Measurements from ENCODE around the gene KSR2. TPM values are rescaled to one million over a fixed set of nuclear protein-coding genes. Genes with fewer than 3 reads are reported as not detected.

Gene KSR2
- total and polyA plus RNA-seq, 10 of the 15 experiments (the other 5 are each of a cell fraction or from before 2014, with no cell fraction given): under 0.01 to 1.5 (median 0.01) TPM; not detected in 3

DNA sequence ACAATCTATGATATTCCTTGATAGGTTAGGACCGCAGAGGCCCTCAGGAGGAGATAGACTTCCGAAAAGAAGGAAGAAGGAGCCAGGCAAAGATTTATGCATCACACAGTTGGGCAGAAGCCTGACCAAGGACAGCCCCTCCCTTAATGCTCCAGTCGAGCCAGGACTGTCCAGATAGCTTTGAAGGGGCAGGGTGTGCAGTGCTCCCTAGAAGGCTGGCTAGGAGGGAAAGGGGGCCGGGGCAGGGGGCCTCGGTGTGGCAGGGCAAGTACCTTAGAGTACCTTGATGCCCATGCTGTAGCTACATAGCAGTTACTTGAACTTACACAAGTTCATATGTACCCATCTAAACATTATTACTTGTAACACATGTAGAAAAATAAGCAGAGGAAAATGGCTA, 512.7 kb downstream of the KSR2 start:
- no peaks in the 10 kb centered on the region for H4K20me1 ChIP-seq (ENCODE audit: control insufficient read depth, insufficient read depth)
- SMC1A ChIA-PET (ENCODE audit: uncharacterized antibody, unreplicated experiment): no interaction called here
- no peak overlapping the region for H3K27ac ChIP-seq (ENCODE audit: control insufficient read depth, insufficient read depth)
- no peaks in the 10 kb centered on the region for H3K4me1 ChIP-seq (ENCODE audit: control insufficient read depth, insufficient read depth, low read length)
- in situ Hi-C loops (cut with MboI) (no loop called here), intact Hi-C loops (cut with micrococcal nuclease; ENCODE audit: unreplicated experiment) (no loop called here)
- ATAC-seq (no peak), DNase-seq (ENCODE audit: low read depth, low spot score) (no peak), FAIRE-seq (no peak)
- RAD21 ChIA-PET (ENCODE audit: unreplicated experiment): no interaction called here
- no TSS peak for BruUV-seq (replicated peaks)
- WGBS (ENCODE audit: insufficient coverage, insufficient replicate concordance, low lambda C conversion rate, missing lambda C conversion rate): 7% methylated on average over 5 of the region's 5 CpGs
- CTCF ChIA-PET: no interaction called here
- TF ChIP-seq MAX (IDR thresholded peaks at IDR 0.05; ENCODE audit: low read depth, low read length) (no peak), BRCA1 (IDR thresholded peaks at IDR 0.05; ENCODE audit: low read depth, low read length) (no peak), STAT1 (conservative IDR thresholded peaks at IDR 0.05) (no peak), BCL3 (IDR thresholded peaks at IDR 0.05; ENCODE audit: borderline replicate concordance, insufficient read depth, low read depth, low read length, poor library complexity, severe bottlenecking) (no peak), IKZF1 (conservative IDR thresholded peaks at IDR 0.05) (no peak), RFX5 (IDR thresholded peaks at IDR 0.05; ENCODE audit: low read depth, low read length) (no peak), MXI1 (IDR thresholded peaks at IDR 0.05; ENCODE audit: low read depth, low read length) (no peak), STAT3 (IDR thresholded peaks at IDR 0.05; ENCODE audit: low read depth, low read length) (no peak), BCL11A (IDR thresholded peaks at IDR 0.05; ENCODE audit: low read depth, low read length) (no peak), NBN (IDR thresholded peaks at IDR 0.05) (no peak), CBX3 (IDR thresholded peaks at IDR 0.05; ENCODE audit: borderline replicate concordance, low read depth) (no peak), SREBF2 (IDR thresholded peaks at IDR 0.05; ENCODE audit: low read length) (no peak), EP300 (IDR thresholded peaks at IDR 0.05; ENCODE audit: borderline replicate concordance in 1 of 2, control insufficient read depth in 1 of 2, low read depth in 2 of 2, low read length in 2 of 2) (no peak), BACH1 (IDR thresholded peaks at IDR 0.05; ENCODE audit: borderline replicate concordance) (no peak), NFYA (IDR thresholded peaks at IDR 0.05; ENCODE audit: borderline replicate concordance, low read depth, low read length) (no peak), MTA3 (IDR thresholded peaks at IDR 0.05; ENCODE audit: borderline replicate concordance, low read length) (no peak)
- TF ChIP-seq, protein P1, sequence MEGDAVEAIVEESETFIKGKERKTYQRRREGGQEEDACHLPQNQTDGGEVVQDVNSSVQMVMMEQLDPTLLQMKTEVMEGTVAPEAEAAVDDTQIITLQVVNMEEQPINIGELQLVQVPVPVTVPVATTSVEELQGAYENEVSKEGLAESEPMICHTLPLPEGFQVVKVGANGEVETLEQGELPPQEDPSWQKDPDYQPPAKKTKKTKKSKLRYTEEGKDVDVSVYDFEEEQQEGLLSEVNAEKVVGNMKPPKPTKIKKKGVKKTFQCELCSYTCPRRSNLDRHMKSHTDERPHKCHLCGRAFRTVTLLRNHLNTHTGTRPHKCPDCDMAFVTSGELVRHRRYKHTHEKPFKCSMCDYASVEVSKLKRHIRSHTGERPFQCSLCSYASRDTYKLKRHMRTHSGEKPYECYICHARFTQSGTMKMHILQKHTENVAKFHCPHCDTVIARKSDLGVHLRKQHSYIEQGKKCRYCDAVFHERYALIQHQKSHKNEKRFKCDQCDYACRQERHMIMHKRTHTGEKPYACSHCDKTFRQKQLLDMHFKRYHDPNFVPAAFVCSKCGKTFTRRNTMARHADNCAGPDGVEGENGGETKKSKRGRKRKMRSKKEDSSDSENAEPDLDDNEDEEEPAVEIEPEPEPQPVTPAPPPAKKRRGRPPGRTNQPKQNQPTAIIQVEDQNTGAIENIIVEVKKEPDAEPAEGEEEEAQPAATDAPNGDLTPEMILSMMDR (IDR thresholded peaks at IDR 0.05 in 2 of 3, conservative IDR thresholded peaks at IDR 0.05 in 1 of 3; ENCODE audit: control insufficient read depth in 2 of 3, extremely low read depth in 1 of 3, insufficient read depth in 1 of 3, low read depth in 3 of 3, low read length in 3 of 3): no peak
- TF ChIP-seq, protein P2, sequence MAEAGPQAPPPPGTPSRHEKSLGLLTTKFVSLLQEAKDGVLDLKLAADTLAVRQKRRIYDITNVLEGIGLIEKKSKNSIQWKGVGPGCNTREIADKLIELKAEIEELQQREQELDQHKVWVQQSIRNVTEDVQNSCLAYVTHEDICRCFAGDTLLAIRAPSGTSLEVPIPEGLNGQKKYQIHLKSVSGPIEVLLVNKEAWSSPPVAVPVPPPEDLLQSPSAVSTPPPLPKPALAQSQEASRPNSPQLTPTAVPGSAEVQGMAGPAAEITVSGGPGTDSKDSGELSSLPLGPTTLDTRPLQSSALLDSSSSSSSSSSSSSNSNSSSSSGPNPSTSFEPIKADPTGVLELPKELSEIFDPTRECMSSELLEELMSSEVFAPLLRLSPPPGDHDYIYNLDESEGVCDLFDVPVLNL (IDR thresholded peaks at IDR 0.05; ENCODE audit: low read depth, low read length): no peak
- TF ChIP-seq, protein P3, sequence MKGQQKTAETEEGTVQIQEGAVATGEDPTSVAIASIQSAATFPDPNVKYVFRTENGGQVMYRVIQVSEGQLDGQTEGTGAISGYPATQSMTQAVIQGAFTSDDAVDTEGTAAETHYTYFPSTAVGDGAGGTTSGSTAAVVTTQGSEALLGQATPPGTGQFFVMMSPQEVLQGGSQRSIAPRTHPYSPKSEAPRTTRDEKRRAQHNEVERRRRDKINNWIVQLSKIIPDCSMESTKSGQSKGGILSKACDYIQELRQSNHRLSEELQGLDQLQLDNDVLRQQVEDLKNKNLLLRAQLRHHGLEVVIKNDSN (IDR thresholded peaks at IDR 0.05; ENCODE audit: borderline replicate concordance, extremely low read length, insufficient read depth, low read depth, low read length): no peak
- no peak overlapping the region for H2AFZ ChIP-seq (ENCODE audit: control insufficient read depth, low read depth, low read length)
- H3K27me3 ChIP-seq (replicated peaks in 1 of 2; ENCODE audit: control insufficient read depth in 2 of 2, insufficient read depth in 2 of 2, low read length in 1 of 2): no peaks in the 10 kb centered on the region; a peak in 1 of 4 replicates
- H3K79me2 ChIP-seq (ENCODE audit: control insufficient read depth, insufficient read depth, low read length): no peaks in the 10 kb centered on the region
- no peak overlapping the region for H3K9ac ChIP-seq (ENCODE audit: control insufficient read depth, insufficient read depth, low read length)
- no peak overlapping the region for H3K4me2 ChIP-seq (ENCODE audit: control insufficient read depth, insufficient read depth)
- H3K36me3 ChIP-seq (ENCODE audit: control insufficient read depth in 2 of 2, insufficient read depth in 2 of 2, low read length in 1 of 2): no peaks in the 10 kb centered on the region
- no peak overlapping the region for H3K4me3 ChIP-seq
- no peaks in the 10 kb centered on the region; the same call in 2 of the 3 replicates for H3K9me3 ChIP-seq (replicated peaks; ENCODE audit: control insufficient read depth, insufficient read depth, low read length)
- POLR2A ChIA-PET: no interaction called here

All from GM12878 (cell line).